LNCAP (cell line): ENCODE data around the gene LMNTD2.

Source experiments
- CTCF ChIP-seq: fragments of 450-650 bp; IDR thresholded peaks from 2 replicates; pipeline ENCODE4 v1.5.1; 2017; ENCODE audit warnings: mild to moderate bottlenecking

Gene LMNTD2

GRCh38 chr11:553083-553987 lies 7.2 kb downstream of the LMNTD2 start:
- no peak for TF ChIP-seq CTCF

- no peak for TF ChIP-seq CTCF
Observed at GRCh38 chr11:551596-551995, 8.9 kb downstream of the LMNTD2 start.

GRCh38 chr11:551131-551530 lies 9.4 kb downstream of the LMNTD2 start:
- TF ChIP-seq CTCF = no peak

GRCh38 chr11:550746-551085 lies 9.8 kb downstream of the LMNTD2 start:
- TF ChIP-seq CTCF = no peak

GRCh38 chr11:550021-550745 lies 10.4 kb downstream of the LMNTD2 start:
- no peak for TF ChIP-seq CTCF

GRCh38 chr11:548700-549603 lies 11.6 kb downstream of the LMNTD2 start:
- TF ChIP-seq CTCF = no peak

- TF ChIP-seq CTCF = no peak
Observed at GRCh38 chr11:545171-545570, 15.4 kb downstream of the LMNTD2 start.
